HepG2 (cell line): ENCODE results near the gene RTN3. TPM values are rescaled to one million over a fixed set of nuclear protein-coding genes. Genes with fewer than 3 reads are reported as not detected.

ENCODE experiments used
- ATRX ChIP-seq: sonication (generic); formaldehyde crosslinking; IDR thresholded peaks from 2 replicates; pipeline ENCODE4 v1.4.0; 2020; ENCODE audit warnings: missing genetic modification reagents, borderline replicate concordance
- CAMTA2 ChIP-seq: sonication (generic); formaldehyde crosslinking; IDR thresholded peaks from 2 replicates; pipeline ENCODE4 v1.4.0; 2020; ENCODE audit warnings: mild to moderate bottlenecking, missing genetic modification reagents, borderline replicate concordance
- CCDC6 ChIP-seq: sonication (generic); formaldehyde crosslinking; IDR thresholded peaks from 2 replicates; pipeline ENCODE4 v1.8.1; 2022; ENCODE audit warnings: mild to moderate bottlenecking, missing genetic modification reagents, moderate library complexity
- ELF4 ChIP-seq: sonication (generic); formaldehyde crosslinking; IDR thresholded peaks from 2 replicates; pipeline ENCODE4 v1.5.0; 2020; ENCODE audit warnings: missing genetic modification reagents, mild to moderate bottlenecking, moderate library complexity, borderline replicate concordance
- MLLT10 ChIP-seq: sonication (generic); formaldehyde crosslinking; IDR thresholded peaks from 2 replicates; pipeline ENCODE4 v1.4.0; 2020; ENCODE audit warnings: missing genetic modification reagents
- POLR2A ChIP-seq, 2 experiments: IDR thresholded peaks; 2 replicates each; pipeline ENCODE4 v1.6.1; 2011; ENCODE audit warnings: low read depth in 2 of 2, low read length in 2 of 2, mild to moderate bottlenecking in 1 of 2, moderate library complexity in 1 of 2; ENCODE audit not compliant: insufficient read depth in 1 of 2
- RCOR2 ChIP-seq: IDR thresholded peaks from 2 replicates; pipeline ENCODE4 v1.6.1; 2016; ENCODE audit warnings: missing biosample characterization, missing genetic modification reagents
- RORA ChIP-seq: sonication (generic); formaldehyde crosslinking; IDR thresholded peaks from 2 replicates; pipeline ENCODE4 v1.5.0; 2020; ENCODE audit warnings: mild to moderate bottlenecking, missing genetic modification reagents, moderate library complexity
- RXRB ChIP-seq: IDR thresholded peaks from 2 replicates; pipeline ENCODE4 v1.6.1; 2016; ENCODE audit warnings: borderline replicate concordance, missing genetic modification reagents, missing compliant biosample characterization
- SCMH1 ChIP-seq: sonication (generic); formaldehyde crosslinking; IDR thresholded peaks from 2 replicates; pipeline ENCODE4 v1.9.0; 2021; ENCODE audit warnings: missing genetic modification reagents, mild to moderate bottlenecking, borderline replicate concordance
- SMAD3 ChIP-seq: sonication (generic); formaldehyde crosslinking; IDR thresholded peaks from 2 replicates; pipeline ENCODE4 v1.4.0; 2020; ENCODE audit warnings: missing genetic modification reagents
- ZFP62 ChIP-seq: sonication (generic); formaldehyde crosslinking; IDR thresholded peaks from 2 replicates; pipeline ENCODE4 v1.4.0; 2020; ENCODE audit warnings: missing genetic modification reagents
- ZKSCAN8 ChIP-seq: IDR thresholded peaks from 2 replicates; pipeline ENCODE4 v1.6.1; 2016; ENCODE audit warnings: borderline replicate concordance, missing genetic modification reagents, missing compliant biosample characterization
- ZNF253 ChIP-seq: sonication (generic); formaldehyde crosslinking; IDR thresholded peaks from 2 replicates; pipeline ENCODE4 v1.8.0; 2022; ENCODE audit warnings: mild to moderate bottlenecking, missing genetic modification reagents, borderline replicate concordance
- ZNF34 ChIP-seq: sonication (generic); formaldehyde crosslinking; IDR thresholded peaks from 2 replicates; pipeline ENCODE4 v1.4.0; 2020; ENCODE audit warnings: mild to moderate bottlenecking, missing genetic modification reagents, borderline replicate concordance
- ZNF460 ChIP-seq: sonication (generic); formaldehyde crosslinking; IDR thresholded peaks from 2 replicates; pipeline ENCODE4 v1.5.1; 2020; ENCODE audit warnings: missing genetic modification reagents, mild to moderate bottlenecking, borderline replicate concordance
- ZNF570 ChIP-seq: sonication (generic); formaldehyde crosslinking; IDR thresholded peaks from 2 replicates; pipeline ENCODE4 v1.4.0; 2020; ENCODE audit warnings: mild to moderate bottlenecking, missing genetic modification reagents, borderline replicate concordance
- ZSCAN21 ChIP-seq: sonication (generic); formaldehyde crosslinking; IDR thresholded peaks from 2 replicates; pipeline ENCODE4 v1.8.0; 2022; ENCODE audit warnings: mild to moderate bottlenecking, missing genetic modification reagents, moderate library complexity, borderline replicate concordance
- polyA plus RNA-seq, 8 experiments: library from polyadenylated mRNA; depleted of rRNA in 3 of 8; stranded (reverse) in 7 of 8; unstranded in 1 of 8; fragments of >200 nt; fragmentation: Illumina TruSeq in 4 of 8; extraction: Trizol in 4 of 8; gene quantifications; 2 replicates each; pipeline versions ENCODE4 v1.2.1 to v1.2.3, GENCODE V29; 2011 to 2016; ENCODE audit warnings: low read depth in 4 of 8, missing spikeins in 1 of 8, mixed read lengths in 1 of 8; ENCODE audit not compliant: insufficient read depth in 1 of 8
- total RNA-seq, 5 experiments: library from RNA; depleted of rRNA; stranded (reverse); fragments of >200 nt; fragmentation: Illumina TruSeq; extraction: Trizol; gene quantifications; 2 replicates each; pipeline ENCODE4 v1.2.3, GENCODE V29; 2016; ENCODE audit warnings: low read depth in 1 of 5
- TF ChIP-seq, protein P1 (sequence below): sonication (generic); formaldehyde crosslinking; IDR thresholded peaks from 2 replicates; pipeline ENCODE4 v1.4.0; 2020; ENCODE audit warnings: missing genetic modification reagents
- TF ChIP-seq, protein P2 (sequence below): sonication (generic); formaldehyde crosslinking; IDR thresholded peaks from 2 replicates; pipeline ENCODE4 v1.9.0; 2021; ENCODE audit warnings: mild to moderate bottlenecking, missing genetic modification reagents

Gene RTN3
- total and polyA plus RNA-seq, 2 of the 13 experiments (the other 11 are each of a cell fraction or from before 2014, with no cell fraction given): 32.2 to 41.1 TPM

DNA sequence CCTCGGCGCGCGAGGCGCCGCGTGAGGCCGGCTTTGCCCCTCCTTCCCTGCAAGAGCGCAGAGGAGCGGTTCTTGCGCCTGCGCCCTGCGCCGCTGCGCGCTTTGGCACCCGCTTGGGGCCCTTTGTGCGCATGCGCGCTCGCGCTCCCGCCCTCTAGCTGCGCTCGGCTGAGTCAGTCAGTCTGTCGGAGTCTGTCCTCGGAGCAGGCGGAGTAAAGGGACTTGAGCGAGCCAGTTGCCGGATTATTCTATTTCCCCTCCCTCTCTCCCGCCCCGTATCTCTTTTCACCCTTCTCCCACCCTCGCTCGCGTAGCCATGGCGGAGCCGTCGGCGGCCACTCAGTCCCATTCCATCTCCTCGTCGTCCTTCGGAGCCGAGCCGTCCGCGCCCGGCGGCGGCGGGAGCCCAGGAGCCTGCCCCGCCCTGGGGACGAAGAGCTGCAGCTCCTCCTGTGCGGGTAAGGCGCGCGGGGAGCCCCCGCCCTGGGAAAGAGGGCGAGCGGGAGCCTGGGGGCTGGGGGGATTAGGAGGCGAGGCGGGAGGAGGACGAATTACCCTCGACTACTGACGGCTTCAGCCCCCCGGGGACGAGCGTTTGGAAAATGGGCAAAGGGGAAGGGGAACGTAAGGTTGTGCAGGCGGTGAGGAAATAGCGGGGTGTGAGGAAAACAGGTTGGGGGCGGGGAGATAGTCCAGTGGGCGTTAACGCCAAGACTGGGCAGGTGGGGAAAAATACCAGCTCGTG lies at the start of gene RTN3 (continued):
- TF ChIP-seq, protein P1, sequence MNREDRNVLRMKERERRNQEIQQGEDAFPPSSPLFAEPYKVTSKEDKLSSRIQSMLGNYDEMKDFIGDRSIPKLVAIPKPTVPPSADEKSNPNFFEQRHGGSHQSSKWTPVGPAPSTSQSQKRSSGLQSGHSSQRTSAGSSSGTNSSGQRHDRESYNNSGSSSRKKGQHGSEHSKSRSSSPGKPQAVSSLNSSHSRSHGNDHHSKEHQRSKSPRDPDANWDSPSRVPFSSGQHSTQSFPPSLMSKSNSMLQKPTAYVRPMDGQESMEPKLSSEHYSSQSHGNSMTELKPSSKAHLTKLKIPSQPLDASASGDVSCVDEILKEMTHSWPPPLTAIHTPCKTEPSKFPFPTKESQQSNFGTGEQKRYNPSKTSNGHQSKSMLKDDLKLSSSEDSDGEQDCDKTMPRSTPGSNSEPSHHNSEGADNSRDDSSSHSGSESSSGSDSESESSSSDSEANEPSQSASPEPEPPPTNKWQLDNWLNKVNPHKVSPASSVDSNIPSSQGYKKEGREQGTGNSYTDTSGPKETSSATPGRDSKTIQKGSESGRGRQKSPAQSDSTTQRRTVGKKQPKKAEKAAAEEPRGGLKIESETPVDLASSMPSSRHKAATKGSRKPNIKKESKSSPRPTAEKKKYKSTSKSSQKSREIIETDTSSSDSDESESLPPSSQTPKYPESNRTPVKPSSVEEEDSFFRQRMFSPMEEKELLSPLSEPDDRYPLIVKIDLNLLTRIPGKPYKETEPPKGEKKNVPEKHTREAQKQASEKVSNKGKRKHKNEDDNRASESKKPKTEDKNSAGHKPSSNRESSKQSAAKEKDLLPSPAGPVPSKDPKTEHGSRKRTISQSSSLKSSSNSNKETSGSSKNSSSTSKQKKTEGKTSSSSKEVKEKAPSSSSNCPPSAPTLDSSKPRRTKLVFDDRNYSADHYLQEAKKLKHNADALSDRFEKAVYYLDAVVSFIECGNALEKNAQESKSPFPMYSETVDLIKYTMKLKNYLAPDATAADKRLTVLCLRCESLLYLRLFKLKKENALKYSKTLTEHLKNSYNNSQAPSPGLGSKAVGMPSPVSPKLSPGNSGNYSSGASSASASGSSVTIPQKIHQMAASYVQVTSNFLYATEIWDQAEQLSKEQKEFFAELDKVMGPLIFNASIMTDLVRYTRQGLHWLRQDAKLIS (CRISPR knock-in tag): no peak; the same call in 1 of the 2 replicates
- TF ChIP-seq ZNF570 (CRISPR knock-in tag): no peak
- no peak for TF ChIP-seq ZNF253 (CRISPR knock-in tag)
- TF ChIP-seq ZSCAN21: no peak
- no peak for TF ChIP-seq ELF4 (CRISPR knock-in tag)
- peak; percentile 87 to 94 for TF ChIP-seq POLR2A (IDR thresholded peaks at IDR 0.05; ENCODE audit: insufficient read depth in 1 of 2, low read depth in 2 of 2, low read length in 2 of 2)
- TF ChIP-seq SCMH1 (CRISPR knock-in tag): no peak
- TF ChIP-seq CAMTA2 (CRISPR knock-in tag): no peak
- TF ChIP-seq ZNF460 (CRISPR knock-in tag): no peak
- TF ChIP-seq RCOR2: no peak
- peak; percentile 37; the same call in 1 of the 2 replicates for TF ChIP-seq RXRB
- TF ChIP-seq ZKSCAN8: no peak
- no peak for TF ChIP-seq ATRX (CRISPR knock-in tag)
- no peak for TF ChIP-seq RORA (CRISPR knock-in tag)
- no peak for TF ChIP-seq ZNF34 (CRISPR knock-in tag)
- TF ChIP-seq CCDC6 (CRISPR knock-in tag): peak; percentile 53
- TF ChIP-seq, protein P2, sequence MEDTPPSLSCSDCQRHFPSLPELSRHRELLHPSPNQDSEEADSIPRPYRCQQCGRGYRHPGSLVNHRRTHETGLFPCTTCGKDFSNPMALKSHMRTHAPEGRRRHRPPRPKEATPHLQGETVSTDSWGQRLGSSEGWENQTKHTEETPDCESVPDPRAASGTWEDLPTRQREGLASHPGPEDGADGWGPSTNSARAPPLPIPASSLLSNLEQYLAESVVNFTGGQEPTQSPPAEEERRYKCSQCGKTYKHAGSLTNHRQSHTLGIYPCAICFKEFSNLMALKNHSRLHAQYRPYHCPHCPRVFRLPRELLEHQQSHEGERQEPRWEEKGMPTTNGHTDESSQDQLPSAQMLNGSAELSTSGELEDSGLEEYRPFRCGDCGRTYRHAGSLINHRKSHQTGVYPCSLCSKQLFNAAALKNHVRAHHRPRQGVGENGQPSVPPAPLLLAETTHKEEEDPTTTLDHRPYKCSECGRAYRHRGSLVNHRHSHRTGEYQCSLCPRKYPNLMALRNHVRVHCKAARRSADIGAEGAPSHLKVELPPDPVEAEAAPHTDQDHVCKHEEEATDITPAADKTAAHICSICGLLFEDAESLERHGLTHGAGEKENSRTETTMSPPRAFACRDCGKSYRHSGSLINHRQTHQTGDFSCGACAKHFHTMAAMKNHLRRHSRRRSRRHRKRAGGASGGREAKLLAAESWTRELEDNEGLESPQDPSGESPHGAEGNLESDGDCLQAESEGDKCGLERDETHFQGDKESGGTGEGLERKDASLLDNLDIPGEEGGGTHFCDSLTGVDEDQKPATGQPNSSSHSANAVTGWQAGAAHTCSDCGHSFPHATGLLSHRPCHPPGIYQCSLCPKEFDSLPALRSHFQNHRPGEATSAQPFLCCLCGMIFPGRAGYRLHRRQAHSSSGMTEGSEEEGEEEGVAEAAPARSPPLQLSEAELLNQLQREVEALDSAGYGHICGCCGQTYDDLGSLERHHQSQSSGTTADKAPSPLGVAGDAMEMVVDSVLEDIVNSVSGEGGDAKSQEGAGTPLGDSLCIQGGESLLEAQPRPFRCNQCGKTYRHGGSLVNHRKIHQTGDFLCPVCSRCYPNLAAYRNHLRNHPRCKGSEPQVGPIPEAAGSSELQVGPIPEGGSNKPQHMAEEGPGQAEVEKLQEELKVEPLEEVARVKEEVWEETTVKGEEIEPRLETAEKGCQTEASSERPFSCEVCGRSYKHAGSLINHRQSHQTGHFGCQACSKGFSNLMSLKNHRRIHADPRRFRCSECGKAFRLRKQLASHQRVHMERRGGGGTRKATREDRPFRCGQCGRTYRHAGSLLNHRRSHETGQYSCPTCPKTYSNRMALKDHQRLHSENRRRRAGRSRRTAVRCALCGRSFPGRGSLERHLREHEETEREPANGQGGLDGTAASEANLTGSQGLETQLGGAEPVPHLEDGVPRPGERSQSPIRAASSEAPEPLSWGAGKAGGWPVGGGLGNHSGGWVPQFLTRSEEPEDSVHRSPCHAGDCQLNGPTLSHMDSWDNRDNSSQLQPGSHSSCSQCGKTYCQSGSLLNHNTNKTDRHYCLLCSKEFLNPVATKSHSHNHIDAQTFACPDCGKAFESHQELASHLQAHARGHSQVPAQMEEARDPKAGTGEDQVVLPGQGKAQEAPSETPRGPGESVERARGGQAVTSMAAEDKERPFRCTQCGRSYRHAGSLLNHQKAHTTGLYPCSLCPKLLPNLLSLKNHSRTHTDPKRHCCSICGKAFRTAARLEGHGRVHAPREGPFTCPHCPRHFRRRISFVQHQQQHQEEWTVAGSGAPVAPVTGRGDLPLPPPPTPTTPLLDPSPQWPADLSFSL (CRISPR knock-in tag): no peak
- TF ChIP-seq ZFP62 (CRISPR knock-in tag): no peak
- TF ChIP-seq SMAD3: no peak
- no peak for TF ChIP-seq MLLT10 (CRISPR knock-in tag)
